Spleen (tissue), 11 donors: ENCODE measurements around the gene LGALS1. TPM values are rescaled to one million over a fixed set of nuclear protein-coding genes. Genes with fewer than 3 reads are reported as not detected.

Source experiments
- DNase-seq: peaks from one replicate; pipeline ENCODE4 v3.0.0-alpha.2; 2020
- H3K27ac ChIP-seq, 8 donors: fragments of 200-600 bp; sonication (generic) in 7 of 8; 1 replicate in 4 of 8; 2 replicates in 4 of 8; pipeline versions ENCODE4 v1.5.0 to v1.8.0; 2016 to 2021; ENCODE audit warnings: inconsistent platforms in 4 of 8, mild to moderate bottlenecking in 4 of 8, moderate library complexity in 1 of 8
- H3K27me3 ChIP-seq, 7 donors: fragments of 200-600 bp; sonication (generic) in 6 of 7; replicated peaks in 1 of 7; 1 replicate in 4 of 7; 2 replicates in 3 of 7; pipeline versions ENCODE4 v1.5.0 to v1.8.0; 2016 to 2021; ENCODE audit warnings: inconsistent platforms in 3 of 7, mild to moderate bottlenecking in 1 of 7
- H3K36me3 ChIP-seq, 6 donors: fragments of 200-600 bp; sonication (generic) in 5 of 6; 1 replicate in 4 of 6; 2 replicates in 2 of 6; pipeline versions ENCODE4 v1.5.0 to v1.8.0; 2016 to 2021; ENCODE audit warnings: inconsistent platforms in 2 of 6
- H3K4me1 ChIP-seq, 6 donors: fragments of 200-600 bp; sonication (generic) in 5 of 6; 1 replicate in 3 of 6; 2 replicates in 3 of 6; pipeline versions ENCODE4 v1.5.0 to v1.8.0; 2016 to 2021; ENCODE audit warnings: inconsistent platforms in 3 of 6
- H3K4me3 ChIP-seq, 8 donors: fragments of 200-600 bp; sonication (generic) in 7 of 8; 1 replicate in 4 of 8; 2 replicates in 4 of 8; pipeline versions ENCODE4 v1.5.0 to v1.8.0; 2016 to 2021; ENCODE audit warnings: inconsistent platforms in 4 of 8, mild to moderate bottlenecking in 4 of 8, moderate library complexity in 2 of 8
- H3K9me3 ChIP-seq, 8 donors: fragments of 200-600 bp; sonication (generic) in 7 of 8; 1 replicate in 4 of 8; 2 replicates in 4 of 8; pipeline versions ENCODE4 v1.5.0 to v1.8.0; 2016 to 2021; ENCODE audit warnings: inconsistent platforms in 4 of 8
- POLR2A ChIP-seq, 3 donors: fragments of 450-650 bp; IDR thresholded peaks; one replicate each; pipeline ENCODE4 v1.5.1; 2017; ENCODE audit warnings: antibody characterized with exemption in 3 of 3, mild to moderate bottlenecking in 1 of 3
- POLR2AphosphoS5 ChIP-seq, 3 donors: sonication (generic); formaldehyde crosslinking; IDR thresholded peaks; one replicate each; pipeline ENCODE4 v1.5.1; 2017; ENCODE audit warnings: antibody characterized with exemption in 3 of 3
- WGBS, 5 donors: extraction: QIAGEN DNeasy Blood & Tissue Kit in 3 of 5; methylation state at CpG; one replicate each; pipeline versions ENCODE4 v1.1.5 to v1.1.7; 2013 to 2018; 5-methylcytosine and 5-hydroxymethylcytosine counted together
- intact Hi-C: fragments of 100-400 bp; cut with DNase I; formaldehyde crosslinking; loops from one replicate; pipeline ENCODE4 v1.15.0; 2023; ENCODE audit warnings: low total_unique reads
- polyA plus RNA-seq, 3 donors: library from polyadenylated mRNA; stranded (reverse); fragments of 200-250 nt; gene quantifications; one replicate each; pipeline ENCODE4 v1.2.1, GENCODE V29; 2013
- total RNA-seq, 7 donors: library from RNA; depleted of rRNA in 3 of 7; stranded (reverse); fragments of >200 nt in 3 of 7; fragmentation: NEBNext Ultra II Directional in 4 of 7; extraction: Animal tissue kit (Norgen Biotek cat#: 25700) in 4 of 7; gene quantifications; one replicate each; pipeline versions ENCODE4 v1.1.0 to v1.2.1, GENCODE V29; 2016 to 2021
- TF ChIP-seq, protein P1 (sequence below), 11 experiments: fragments of 200-600 bp in 7 of 11; fragments of 450-650 bp in 4 of 11; sonication (generic) in 4 of 11; IDR thresholded peaks in 8 of 11; conservative IDR thresholded peaks in 3 of 11; 1 replicate in 7 of 11; 2 replicates in 4 of 11; pipeline versions ENCODE4 v1.4.0 to v1.8.0; 2016 to 2021; ENCODE audit warnings: antibody characterized with exemption in 11 of 11, inconsistent platforms in 4 of 11, mild to moderate bottlenecking in 1 of 11
- donor health status: healthy with polysubstance abuse.
- donor health status: DM: no; HTN: no; CAD: no; lungs with moderate emphysema.
- donor health status: DM: no; HTN: no; CAD: no.
- donor health status: Bipolar disorder and iron deficiency.
- donor health status: healthy.
- donor health status: DM: no; HTN: no; CAD: no.
- donor health status: DM: yes; HTN: yes; CAD: no.

Gene LGALS1
- total and polyA plus RNA-seq, 10 donors = 158 to 544 (median 394) TPM

- intact Hi-C loops = no loop called here
- peaks cover 33 to 85% (median 67%) of the 10 kb centered on the region in 6 donors for H3K4me1 ChIP-seq
These were observed 2.1 kb downstream of the LGALS1 start for GRCh38 chr22:37677493-37677974.

GRCh38 chr22:37678372-37678771, 2.9 kb downstream of the LGALS1 start:
- Histone ChIP-seq H3K4me3 (no peak overlapping the region), H3K27me3 (no peaks in the 10 kb centered on the region), H3K27ac (peak overlapping the region in 3 of 8 donors; percentile 95 to 99 (median 97)), H3K4me1 (peaks cover 33 to 76% (median 59%) of the 10 kb centered on the region in 6 donors), H3K9me3 (no peaks in the 10 kb centered on the region), H3K36me3 (peaks cover 0 to 25% (median 2%) of the 10 kb centered on the region in 6 donors)
- intact Hi-C loops = no loop called here
- 70 to 82% (median 76%) methylated on average over 18 of the region's 18 CpGs for whole genome bisulfite sequencing, 5 donors
- no peak for TF ChIP-seq POLR2AphosphoS5 (IDR thresholded peaks at IDR 0.05)
- TF ChIP-seq POLR2A (IDR thresholded peaks at IDR 0.05) = no peak
- TF ChIP-seq, protein P1, sequence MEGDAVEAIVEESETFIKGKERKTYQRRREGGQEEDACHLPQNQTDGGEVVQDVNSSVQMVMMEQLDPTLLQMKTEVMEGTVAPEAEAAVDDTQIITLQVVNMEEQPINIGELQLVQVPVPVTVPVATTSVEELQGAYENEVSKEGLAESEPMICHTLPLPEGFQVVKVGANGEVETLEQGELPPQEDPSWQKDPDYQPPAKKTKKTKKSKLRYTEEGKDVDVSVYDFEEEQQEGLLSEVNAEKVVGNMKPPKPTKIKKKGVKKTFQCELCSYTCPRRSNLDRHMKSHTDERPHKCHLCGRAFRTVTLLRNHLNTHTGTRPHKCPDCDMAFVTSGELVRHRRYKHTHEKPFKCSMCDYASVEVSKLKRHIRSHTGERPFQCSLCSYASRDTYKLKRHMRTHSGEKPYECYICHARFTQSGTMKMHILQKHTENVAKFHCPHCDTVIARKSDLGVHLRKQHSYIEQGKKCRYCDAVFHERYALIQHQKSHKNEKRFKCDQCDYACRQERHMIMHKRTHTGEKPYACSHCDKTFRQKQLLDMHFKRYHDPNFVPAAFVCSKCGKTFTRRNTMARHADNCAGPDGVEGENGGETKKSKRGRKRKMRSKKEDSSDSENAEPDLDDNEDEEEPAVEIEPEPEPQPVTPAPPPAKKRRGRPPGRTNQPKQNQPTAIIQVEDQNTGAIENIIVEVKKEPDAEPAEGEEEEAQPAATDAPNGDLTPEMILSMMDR (IDR thresholded peaks at IDR 0.05 in 8 of 11, conservative IDR thresholded peaks at IDR 0.05 in 3 of 11) = no peak
- no peak for DNase-seq

More at GRCh38 chr22:37677493-37677974, 2.1 kb downstream of the LGALS1 start:
- no peaks in the 10 kb centered on the region for H3K9me3 ChIP-seq
- WGBS, 5 donors = 39 to 52% (median 48%) methylated on average over 15 of the region's 15 CpGs
- DNase-seq = no peak
- no peak for TF ChIP-seq POLR2A (IDR thresholded peaks at IDR 0.05)
- TF ChIP-seq, protein P1 (IDR thresholded peaks at IDR 0.05 in 8 of 11, conservative IDR thresholded peaks at IDR 0.05 in 3 of 11) = no peak
- no peak for TF ChIP-seq POLR2AphosphoS5 (IDR thresholded peaks at IDR 0.05)
- peaks cover 0 to 25% (median 2%) of the 10 kb centered on the region in 6 donors for H3K36me3 ChIP-seq
- H3K27ac ChIP-seq = peak overlapping the region; percentile 92 to 99 (median 96)
- peak overlapping the region; percentile 47 to 87 (median 62) for H3K4me3 ChIP-seq
- no peaks in the 10 kb centered on the region for H3K27me3 ChIP-seq

DNA sequence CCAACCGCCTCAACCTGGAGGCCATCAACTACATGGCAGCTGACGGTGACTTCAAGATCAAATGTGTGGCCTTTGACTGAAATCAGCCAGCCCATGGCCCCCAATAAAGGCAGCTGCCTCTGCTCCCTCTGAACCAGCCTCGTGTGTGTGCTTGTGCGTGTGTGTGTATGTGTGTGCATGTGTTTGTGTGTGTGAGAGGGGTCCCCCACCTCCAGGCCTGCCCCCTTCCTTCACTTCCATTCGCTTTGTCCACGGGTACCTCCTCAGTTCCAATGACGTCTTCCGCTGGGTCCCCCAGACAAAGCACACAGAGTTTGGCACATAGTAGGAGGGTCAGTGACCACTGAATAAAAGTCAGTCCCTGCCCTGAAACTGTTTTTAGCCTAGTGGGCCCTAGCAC, 4.2 kb downstream of the LGALS1 start:
- Histone ChIP-seq H3K4me1 (peaks cover 31 to 63% (median 48%) of the 10 kb centered on the region in 6 donors), H3K36me3 (peaks cover 0 to 25% (median 2%) of the 10 kb centered on the region in 6 donors), H3K9me3 (no peaks in the 10 kb centered on the region), H3K4me3 (no peak overlapping the region), H3K27me3 (no peaks in the 10 kb centered on the region), H3K27ac (no peak overlapping the region)
- intact Hi-C loops = loop anchor here (5.0 kb wide), 2 partner anchors 37 to 57 kb away; no protein-coding TSS in a partner anchor
- TF ChIP-seq POLR2AphosphoS5 (IDR thresholded peaks at IDR 0.05) = no peak
- TF ChIP-seq, protein P1 (IDR thresholded peaks at IDR 0.05 in 8 of 11, conservative IDR thresholded peaks at IDR 0.05 in 3 of 11) = no peak
- no peak for TF ChIP-seq POLR2A (IDR thresholded peaks at IDR 0.05)
- 82 to 95% (median 93%) methylated on average over 7 to 8 of the region's 8 CpGs for WGBS, 5 donors
- DNase-seq = no peak

- Histone ChIP-seq H3K27ac (peak overlapping the region in 2 of 8 donors; percentile 4 to 46), H3K36me3 (peaks cover 0 to 25% (median 2%) of the 10 kb centered on the region in 6 donors), H3K4me1 (peaks cover 24 to 60% (median 43%) of the 10 kb centered on the region in 6 donors), H3K27me3 (no peaks in the 10 kb centered on the region), H3K4me3 (no peak overlapping the region), H3K9me3 (no peaks in the 10 kb centered on the region)
- WGBS, 5 donors = 77 to 91% (median 89%) methylated on average over 4 to 7 of the region's 7 CpGs
- TF ChIP-seq POLR2A (IDR thresholded peaks at IDR 0.05) (no peak), POLR2AphosphoS5 (IDR thresholded peaks at IDR 0.05) (no peak)
- TF ChIP-seq, protein P1 (IDR thresholded peaks at IDR 0.05 in 8 of 11, conservative IDR thresholded peaks at IDR 0.05 in 3 of 11) = no peak
- no peak for DNase-seq
- intact Hi-C loops = loop anchor here (5.0 kb wide), 2 partner anchors 38 to 58 kb away; no protein-coding TSS in a partner anchor
These were observed 4.9 kb downstream of the LGALS1 start for GRCh38 chr22:37680191-37680851.
